Left colon (tissue), 2 donors: ENCODE data around the gene PLXDC2. TPM values are rescaled to one million over a fixed set of nuclear protein-coding genes. Genes with fewer than 3 reads are reported as not detected.

Source experiments
- ATAC-seq: fragments of 200-7000 bp; cut with Tn5 transposase; one replicate; pipeline ENCODE4 v1.9.1; 2020; ENCODE audit warnings: mild to moderate bottlenecking, moderate library complexity
- DNase-seq, 2 donors: peaks; one replicate each; pipeline ENCODE4 v3.0.0-alpha.2; 2020
- intact Hi-C, 2 donors: fragments of 100-400 bp; cut with DNase I in 1 of 2; cut with micrococcal nuclease in 1 of 2; formaldehyde crosslinking; loops; one replicate each; pipeline versions ENCODE4 v1.11.2 to v1.14.0; 2022; cut with DNase I, micrococcal nuclease
- total RNA-seq, 2 donors: library from RNA; stranded (reverse); fragmentation: NEBNext Ultra II Directional; extraction: Animal tissue kit (Norgen Biotek cat#: 25700); gene quantifications; one replicate each; pipeline ENCODE4 v1.2.1, GENCODE V29; 2021
- donor health status: DM: no; HTN: no; CAD: no.
- donor health status: DM: yes; HTN: yes; CAD: no.

PLXDC2 gene
- total RNA-seq, 2 donors from 2014 or later: 28.1 to 37.3 TPM

- no peak for ATAC-seq
- intact Hi-C loops: no loop called here
- no peak for DNase-seq
These were observed 241.9 kb downstream of the PLXDC2 start for GRCh38 chr10:20058135-20058534.

- intact Hi-C loops: no loop called here
- no peak for DNase-seq
- ATAC-seq: no peak
These were observed 243.0 kb downstream of the PLXDC2 start for GRCh38 chr10:20059084-20059835.

GRCh38 chr10:20065814-20066213 is 249.6 kb downstream of the PLXDC2 start:
- ATAC-seq (no peak), DNase-seq (no peak)
- intact Hi-C loops: no loop called here

GRCh38 chr10:20073167-20073566 is 256.9 kb downstream of the PLXDC2 start:
- ATAC-seq (no peak), DNase-seq (no peak)
- intact Hi-C loops: no loop called here

- no peak for DNase-seq
- intact Hi-C loops: no loop called here
- no peak for ATAC-seq
These were observed 259.5 kb downstream of the PLXDC2 start for GRCh38 chr10:20075713-20076112.

- intact Hi-C loops: no loop called here
- no peak for ATAC-seq
- DNase-seq: no peak
These were observed 268.2 kb downstream of the PLXDC2 start for GRCh38 chr10:20084451-20084850.

GRCh38 chr10:20085115-20085514 is 268.9 kb downstream of the PLXDC2 start:
- DNase-seq: no peak
- intact Hi-C loops: no loop called here
- ATAC-seq: no peak

GRCh38 chr10:20087353-20087752 is 271.1 kb downstream of the PLXDC2 start:
- no peak for DNase-seq
- intact Hi-C loops: no loop called here
- ATAC-seq: no peak

- intact Hi-C loops: no loop called here
- DNase-seq: no peak
- ATAC-seq: peak; percentile 85
These were observed 271.9 kb downstream of the PLXDC2 start for GRCh38 chr10:20088061-20088701.

- DNase-seq (no peak), ATAC-seq (no peak)
- intact Hi-C loops: no loop called here
These were observed 273.6 kb downstream of the PLXDC2 start for GRCh38 chr10:20089879-20090278.

GRCh38 chr10:20090831-20091230 is 274.6 kb downstream of the PLXDC2 start:
- intact Hi-C loops: no loop called here
- DNase-seq: no peak

GRCh38 chr10:20091698-20092097 is 275.5 kb downstream of the PLXDC2 start:
- ATAC-seq (peak; percentile 84), DNase-seq (peak; percentile 78 to 91)
- intact Hi-C loops: no loop called here

More at GRCh38 chr10:20090831-20091230, 274.6 kb downstream of the PLXDC2 start:
- no peak for ATAC-seq

GRCh38 chr10:20093600-20093999 is 277.4 kb downstream of the PLXDC2 start:
- intact Hi-C loops: no loop called here
- DNase-seq: no peak
- ATAC-seq: no peak

- ATAC-seq: no peak
- intact Hi-C loops: no loop called here
- DNase-seq: no peak
These were observed 278.2 kb downstream of the PLXDC2 start for GRCh38 chr10:20094226-20094976.

GRCh38 chr10:20100171-20100570 is 283.9 kb downstream of the PLXDC2 start:
- DNase-seq (no peak), ATAC-seq (peak; percentile 20)
- intact Hi-C loops: no loop called here

GRCh38 chr10:20105236-20105635 is 289.0 kb downstream of the PLXDC2 start:
- no peak for DNase-seq
- intact Hi-C loops: no loop called here
- peak; percentile 69 for ATAC-seq

- no peak for DNase-seq
These were observed 289.7 kb downstream of the PLXDC2 start for GRCh38 chr10:20105931-20106330.

GRCh38 chr10:20108021-20108420 is 291.8 kb downstream of the PLXDC2 start:
- intact Hi-C loops: no loop called here
- ATAC-seq (no peak), DNase-seq (no peak)

More at GRCh38 chr10:20105931-20106330, 289.7 kb downstream of the PLXDC2 start:
- ATAC-seq: no peak
- intact Hi-C loops: no loop called here

GRCh38 chr10:20109613-20110012 is 293.4 kb downstream of the PLXDC2 start:
- ATAC-seq (no peak), DNase-seq (no peak)
- intact Hi-C loops: no loop called here
